HEK293 (cell line): ENCODE results near the gene HMGXB3.

Experiments used
- BCL6B ChIP-seq: fragments of 450-650 bp; formaldehyde crosslinking; IDR thresholded peaks from 2 replicates; pipeline ENCODE4 v1.5.1; 2017; ENCODE audit warnings: missing biosample characterization, missing genetic modification characterization
- GLIS2 ChIP-seq: fragments of 450-650 bp; formaldehyde crosslinking; IDR thresholded peaks from 2 replicates; pipeline ENCODE4 v1.5.1; 2016; ENCODE audit warnings: missing biosample characterization, missing genetic modification characterization
- HIC1 ChIP-seq: fragments of 450-650 bp; formaldehyde crosslinking; IDR thresholded peaks from 2 replicates; pipeline ENCODE4 v1.5.1; 2016; ENCODE audit warnings: missing biosample characterization, missing genetic modification characterization
- KLF16 ChIP-seq: fragments of 450-650 bp; formaldehyde crosslinking; IDR thresholded peaks from 2 replicates; pipeline ENCODE4 v1.5.1; 2017; ENCODE audit warnings: missing biosample characterization, missing genetic modification characterization
- PRDM4 ChIP-seq: fragments of 450-650 bp; formaldehyde crosslinking; IDR thresholded peaks from 2 replicates; pipeline ENCODE4 v1.5.1; 2017; ENCODE audit warnings: missing biosample characterization, missing genetic modification characterization
- ZBTB1 ChIP-seq: fragments of 450-650 bp; formaldehyde crosslinking; IDR thresholded peaks from 2 replicates; pipeline ENCODE4 v1.5.1; 2016; ENCODE audit warnings: missing biosample characterization, missing genetic modification characterization
- ZBTB6 ChIP-seq: fragments of 450-650 bp; formaldehyde crosslinking; IDR thresholded peaks from 2 replicates; pipeline ENCODE4 v1.5.1; 2017; ENCODE audit warnings: missing biosample characterization, missing genetic modification characterization
- ZFP37 ChIP-seq: fragments of 450-650 bp; formaldehyde crosslinking; IDR thresholded peaks from 2 replicates; pipeline ENCODE4 v1.5.1; 2016; ENCODE audit warnings: missing biosample characterization, missing genetic modification characterization
- ZNF112 ChIP-seq: fragments of 450-650 bp; formaldehyde crosslinking; IDR thresholded peaks from 2 replicates; pipeline ENCODE4 v1.5.0; 2017; ENCODE audit warnings: missing biosample characterization, missing genetic modification characterization
- ZNF19 ChIP-seq: fragments of 450-650 bp; formaldehyde crosslinking; IDR thresholded peaks from 2 replicates; pipeline ENCODE4; 2016; ENCODE audit warnings: missing biosample characterization, missing genetic modification characterization, low read depth
- ZNF211 ChIP-seq: fragments of 450-650 bp; formaldehyde crosslinking; IDR thresholded peaks from 2 replicates; pipeline ENCODE4 v1.5.1; 2016; ENCODE audit warnings: low read depth, missing biosample characterization, missing genetic modification characterization
- ZNF266 ChIP-seq: fragments of 450-650 bp; formaldehyde crosslinking; IDR thresholded peaks from 2 replicates; pipeline ENCODE4 v1.5.1; 2016; ENCODE audit warnings: missing biosample characterization, missing genetic modification characterization, low read depth
- ZNF311 ChIP-seq: fragments of 450-650 bp; formaldehyde crosslinking; IDR thresholded peaks from 2 replicates; pipeline ENCODE4 v1.5.1; 2017; ENCODE audit warnings: missing biosample characterization, missing genetic modification characterization, borderline replicate concordance
- ZNF354C ChIP-seq: fragments of 450-650 bp; formaldehyde crosslinking; IDR thresholded peaks from 2 replicates; pipeline ENCODE4 v1.5.1; 2016; ENCODE audit warnings: missing biosample characterization, missing genetic modification characterization, low read depth, borderline replicate concordance
- ZNF624 ChIP-seq: fragments of 450-650 bp; formaldehyde crosslinking; IDR thresholded peaks from 2 replicates; pipeline ENCODE4 v1.5.1; 2017; ENCODE audit warnings: missing biosample characterization, missing genetic modification characterization
- ZNF629 ChIP-seq: fragments of 450-650 bp; formaldehyde crosslinking; IDR thresholded peaks from 2 replicates; pipeline ENCODE4 v1.5.1; 2017; ENCODE audit warnings: missing biosample characterization, missing genetic modification characterization
- ZNF701 ChIP-seq: fragments of 450-650 bp; formaldehyde crosslinking; IDR thresholded peaks from 2 replicates; pipeline ENCODE4 v1.5.1; 2016; ENCODE audit warnings: missing biosample characterization, missing genetic modification characterization
- ZNF830 ChIP-seq: fragments of 450-650 bp; IDR thresholded peaks from 2 replicates; pipeline ENCODE4 v1.5.0; 2018; ENCODE audit warnings: missing biosample characterization, missing genetic modification characterization, low read depth, mild to moderate bottlenecking, moderate library complexity
- ZNF837 ChIP-seq: fragments of 450-650 bp; formaldehyde crosslinking; IDR thresholded peaks from 2 replicates; pipeline ENCODE4 v1.5.1; 2016; ENCODE audit warnings: missing biosample characterization, missing genetic modification characterization
- ZXDB ChIP-seq: fragments of 450-650 bp; formaldehyde crosslinking; IDR thresholded peaks from 2 replicates; pipeline ENCODE4 v1.5.1; 2016; ENCODE audit warnings: missing biosample characterization, missing genetic modification characterization

Gene HMGXB3

GRCh38 chr5:150000256-150000989 lies at the start of gene HMGXB3, which contains the start of gene TIGD6 (continued):
- TF ChIP-seq ZNF354C (tag by site-specific recombination) (no peak), ZNF311 (tag by site-specific recombination) (no peak), ZNF624 (tag by site-specific recombination) (no peak), ZNF830 (tag by site-specific recombination) (no peak), KLF16 (tag by site-specific recombination) (no peak; the same call in 1 of the 2 replicates), ZNF19 (tag by site-specific recombination) (no peak), PRDM4 (tag by site-specific recombination) (no peak; the same call in 1 of the 2 replicates), ZBTB1 (no peak; the same call in 1 of the 2 replicates), GLIS2 (tag by site-specific recombination) (peak; percentile 97), ZNF211 (no peak), ZNF266 (no peak), HIC1 (tag by site-specific recombination) (no peak), ZXDB (tag by site-specific recombination) (peak; percentile 91), ZNF701 (tag by site-specific recombination) (no peak), ZNF837 (tag by site-specific recombination) (no peak), ZBTB6 (tag by site-specific recombination) (no peak; the same call in 1 of the 2 replicates), ZNF629 (tag by site-specific recombination) (peak; percentile 67; the same call in 1 of the 2 replicates), ZNF112 (no peak), BCL6B (no peak), ZFP37 (tag by site-specific recombination) (peak; percentile 35; the same call in 1 of the 2 replicates)
